Trophoblast cell (in vitro differentiated cells and primary cell): Measurements from ENCODE around the gene TNNT2.
A peak's percentile ranks its signal among the peaks of the same experiment; 100 is the strongest.

Experiments
- DNase-seq, 2 donors: peaks; one replicate each; pipeline ENCODE4 v3.0.0-alpha.2; 2016
- H2AFZ ChIP-seq: 2 replicates; pipeline ENCODE4 v1.6.1; 2013; ENCODE audit warnings: low read length, moderate library complexity, mild to moderate bottlenecking; ENCODE audit not compliant: insufficient read depth, poor library complexity
- H2AK5ac ChIP-seq: 2 replicates; pipeline ENCODE4 v1.6.1; 2013; ENCODE audit warnings: mild to moderate bottlenecking, low read length
- H2BK120ac ChIP-seq: 2 replicates; pipeline ENCODE4 v1.6.1; 2013; ENCODE audit warnings: low read length, mild to moderate bottlenecking, moderate library complexity; ENCODE audit not compliant: insufficient read depth, poor library complexity
- H2BK12ac ChIP-seq: 2 replicates; pipeline ENCODE4 v1.6.1; 2013; ENCODE audit warnings: mild to moderate bottlenecking, low read length, moderate library complexity
- H2BK5ac ChIP-seq: 2 replicates; pipeline ENCODE4 v1.6.1; 2013; ENCODE audit warnings: low read length, low read depth, moderate library complexity, mild to moderate bottlenecking; ENCODE audit not compliant: poor library complexity
- H3K14ac ChIP-seq: 2 replicates; pipeline ENCODE4 v1.6.1; 2013; ENCODE audit warnings: mild to moderate bottlenecking, low read length
- H3K18ac ChIP-seq: 2 replicates; pipeline ENCODE4 v1.6.1; 2013; ENCODE audit warnings: mild to moderate bottlenecking, low read length
- H3K23ac ChIP-seq: 2 replicates; pipeline ENCODE4 v1.6.1; 2013; ENCODE audit warnings: low read length
- H3K27ac ChIP-seq: 2 replicates; pipeline ENCODE4 v1.5.1; 2013; ENCODE audit warnings: low read depth, mild to moderate bottlenecking, inconsistent platforms, low read length, moderate library complexity
- H3K27me3 ChIP-seq: 2 replicates; pipeline ENCODE4 v1.6.1; 2013; ENCODE audit warnings: inconsistent platforms, mild to moderate bottlenecking, low read length, moderate library complexity; ENCODE audit not compliant: insufficient read depth
- H3K36me3 ChIP-seq, 2 experiments: 1 replicate in 1 of 2; 2 replicates in 1 of 2; pipeline ENCODE4 v1.6.1; 2013; ENCODE audit warnings: low read length in 2 of 2, mild to moderate bottlenecking in 2 of 2, moderate library complexity in 1 of 2; ENCODE audit not compliant: insufficient read depth in 2 of 2, control insufficient read depth in 1 of 2
- H3K4ac ChIP-seq: 2 replicates; pipeline ENCODE4 v1.6.1; 2013; ENCODE audit warnings: low read depth, mild to moderate bottlenecking, low read length, moderate library complexity
- H3K4me1 ChIP-seq, 2 experiments: 1 replicate in 1 of 2; 2 replicates in 1 of 2; pipeline ENCODE4 v1.6.1; 2013; ENCODE audit warnings: low read length in 2 of 2, mild to moderate bottlenecking in 2 of 2, moderate library complexity in 1 of 2; ENCODE audit not compliant: insufficient read depth in 2 of 2, control insufficient read depth in 1 of 2
- H3K4me2 ChIP-seq: 2 replicates; pipeline ENCODE4 v1.6.1; 2013; ENCODE audit warnings: inconsistent platforms, mild to moderate bottlenecking, low read length, moderate library complexity
- H3K4me3 ChIP-seq: 2 replicates; pipeline ENCODE4 v1.5.1; 2013; ENCODE audit warnings: mild to moderate bottlenecking, low read depth, low read length, inconsistent platforms
- H3K79me1 ChIP-seq: one replicate; pipeline ENCODE4 v1.6.1; 2013; ENCODE audit warnings: low read length
- H3K79me2 ChIP-seq: 2 replicates; pipeline ENCODE4 v1.6.1; 2013; ENCODE audit warnings: low read length, mild to moderate bottlenecking; ENCODE audit not compliant: control insufficient read depth, insufficient read depth, poor library complexity
- H3K9ac ChIP-seq: 2 replicates; pipeline ENCODE4 v1.6.1; 2013; ENCODE audit warnings: mild to moderate bottlenecking, low read length
- H3K9me3 ChIP-seq: 2 replicates; pipeline ENCODE4 v1.6.1; 2013; ENCODE audit warnings: low read depth, mild to moderate bottlenecking, control low read depth, inconsistent platforms, low read length; ENCODE audit not compliant: insufficient read depth
- H4K12ac ChIP-seq: 2 replicates; pipeline ENCODE4 v1.6.1; 2013; ENCODE audit warnings: low read depth, mild to moderate bottlenecking, low read length, moderate library complexity
- H4K8ac ChIP-seq: 2 replicates; pipeline ENCODE4 v1.6.1; 2013; ENCODE audit warnings: low read depth, mild to moderate bottlenecking, low read length, moderate library complexity
- H4K91ac ChIP-seq: one replicate; pipeline ENCODE4 v1.6.1; 2013; ENCODE audit warnings: low read depth, mild to moderate bottlenecking, low read length, moderate library complexity
- WGBS: extraction: QIAGEN DNeasy Blood & Tissue Kit; methylation state at CpG from one replicate; pipeline ENCODE4 v1.1.7; 2013; ENCODE audit warnings: missing lambda C conversion rate; ENCODE audit not compliant: insufficient read length, insufficient coverage; ENCODE audit errors: extremely low coverage; 5-methylcytosine and 5-hydroxymethylcytosine counted together

The TNNT2 gene

DNA sequence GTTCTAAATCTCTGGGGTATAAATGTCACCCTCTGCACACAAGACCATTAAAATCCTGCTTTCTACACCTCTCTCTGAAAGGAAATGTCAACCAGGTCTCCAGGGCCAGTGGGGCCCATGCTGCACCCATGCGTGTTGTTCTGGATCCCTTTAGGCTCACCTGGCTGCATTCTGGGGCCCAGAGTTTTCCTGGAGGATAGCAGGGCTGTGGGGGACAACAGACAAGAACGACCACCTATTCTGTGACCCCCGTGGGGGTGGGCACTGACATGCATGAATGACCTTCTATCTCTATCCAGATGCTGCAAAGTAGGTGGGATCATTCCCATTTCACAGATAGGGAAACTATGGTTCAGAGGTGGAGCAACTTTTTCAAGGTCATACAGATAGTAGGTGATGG lies 41.6 kb downstream of the TNNT2 start:
- Histone ChIP-seq H3K27me3 (no peaks in the 10 kb centered on the region), H2BK5ac (no peak overlapping the region), H3K9ac (no peak overlapping the region), H4K12ac (no peak overlapping the region), H3K4ac (no peak overlapping the region), H3K4me2 (no peak overlapping the region), H3K18ac (no peak overlapping the region), H2AK5ac (no peak overlapping the region), H3K79me1 (no peaks in the 10 kb centered on the region), H3K79me2 (no peaks in the 10 kb centered on the region), H3K36me3 (no peaks in the 10 kb centered on the region), H3K14ac (no peak overlapping the region), H3K27ac (no peak overlapping the region), H2BK12ac (no peak overlapping the region), H2AFZ (no peak overlapping the region), H3K4me3 (no peak overlapping the region), H3K23ac (no peak overlapping the region), H2BK120ac (no peak overlapping the region), H4K8ac (no peak overlapping the region), H4K91ac (no peak overlapping the region), H3K9me3 (no peaks in the 10 kb centered on the region), H3K4me1 (no peaks in the 10 kb centered on the region)
- no CpG with 5 or more reads among the region's 3 CpGs for WGBS
- DNase-seq: no peak

DNA sequence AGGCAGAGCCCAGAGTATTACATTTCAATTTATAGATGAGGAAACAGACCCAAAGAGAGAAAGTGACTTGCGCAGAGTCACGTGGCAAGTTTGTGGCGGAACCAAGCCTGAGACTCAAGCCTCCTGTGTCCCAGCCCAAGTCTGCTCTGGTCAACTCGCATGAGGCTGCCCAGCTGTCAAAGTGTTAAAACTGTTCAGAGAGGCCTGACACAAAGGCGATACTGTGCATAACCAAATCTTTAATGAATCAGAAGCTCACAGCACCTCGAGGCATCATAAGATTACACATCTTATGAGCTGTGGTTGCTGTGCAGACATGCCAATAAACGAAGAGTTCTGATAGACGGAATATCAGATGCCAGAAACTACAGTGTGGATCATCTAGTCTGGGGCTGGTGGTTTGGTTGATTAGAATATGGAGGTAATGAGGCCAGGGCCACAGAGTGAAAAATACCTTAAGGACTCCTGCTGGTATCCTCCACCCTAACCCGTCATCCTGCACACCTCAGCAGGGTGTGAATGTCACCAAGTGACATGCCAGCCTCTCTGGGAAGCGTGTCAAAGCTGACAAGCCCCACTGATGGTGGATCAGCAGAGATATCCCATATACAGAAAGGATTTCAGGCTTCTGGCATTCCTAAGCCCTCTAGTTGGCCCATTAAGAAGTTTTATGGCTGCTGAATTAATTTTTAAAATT lies 42.2 kb downstream of the TNNT2 start:
- H3K79me2 ChIP-seq: no peaks in the 10 kb centered on the region
- no peak overlapping the region for H3K4me2 ChIP-seq
- no peak overlapping the region for H3K27ac ChIP-seq
- H3K36me3 ChIP-seq: no peaks in the 10 kb centered on the region
- no peak overlapping the region for H3K4me3 ChIP-seq
- H3K18ac ChIP-seq: no peak overlapping the region
- H3K4me1 ChIP-seq: no peaks in the 10 kb centered on the region
- peak; percentile 92 to 96 for DNase-seq
- no CpG with 5 or more reads among the region's 10 CpGs for WGBS
- no peak overlapping the region for H3K9ac ChIP-seq
- H3K9me3 ChIP-seq: no peaks in the 10 kb centered on the region
- no peak overlapping the region for H3K23ac ChIP-seq
- no peak overlapping the region for H4K12ac ChIP-seq
- no peak overlapping the region for H2AFZ ChIP-seq
- H2BK120ac ChIP-seq: no peak overlapping the region
- H2BK5ac ChIP-seq: no peak overlapping the region
- no peaks in the 10 kb centered on the region for H3K27me3 ChIP-seq
- H3K14ac ChIP-seq: no peak overlapping the region
- H4K91ac ChIP-seq: no peak overlapping the region
- no peak overlapping the region for H4K8ac ChIP-seq
- H2AK5ac ChIP-seq: no peak overlapping the region
- no peak overlapping the region for H3K4ac ChIP-seq
- no peaks in the 10 kb centered on the region for H3K79me1 ChIP-seq
- no peak overlapping the region for H2BK12ac ChIP-seq

DNA sequence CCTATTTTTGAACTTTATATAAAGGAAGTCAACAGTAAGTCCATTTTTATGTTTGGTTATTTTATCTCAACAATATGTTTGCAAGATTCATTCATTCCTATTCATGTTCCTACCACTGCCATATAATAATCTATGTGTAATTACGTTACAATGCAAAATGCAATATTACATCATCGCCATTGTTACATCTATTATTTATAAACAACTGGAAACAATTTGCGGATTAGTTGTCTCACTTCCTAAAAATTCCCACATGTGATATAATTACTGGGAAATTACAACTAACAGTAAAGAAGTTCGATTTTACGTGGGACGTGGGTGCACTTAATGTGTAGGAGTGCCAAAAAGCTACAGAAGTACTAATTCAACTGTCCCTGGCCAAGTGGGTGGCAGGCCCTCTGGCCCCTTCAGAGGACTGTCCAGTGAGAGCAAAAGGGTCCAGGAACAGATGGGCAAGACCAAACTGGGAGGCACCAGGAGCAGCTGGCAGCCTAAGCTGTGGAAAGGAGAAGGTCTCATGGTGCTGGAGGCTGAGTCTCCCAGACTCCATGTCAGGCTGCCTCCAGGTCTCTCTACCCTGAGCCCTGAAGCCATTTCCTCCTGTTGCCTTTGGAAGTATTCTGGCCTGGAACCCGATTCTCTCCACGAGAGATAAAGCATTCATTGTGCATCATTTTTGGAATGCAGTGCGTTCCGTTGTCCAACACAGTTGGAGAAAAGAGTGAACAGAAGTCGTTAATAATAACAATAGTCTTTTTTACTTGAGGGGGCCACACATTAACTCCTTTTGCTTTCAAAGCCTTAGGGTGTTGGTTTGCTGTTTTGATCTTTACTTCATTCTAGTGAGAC lies 42.9 kb downstream of the TNNT2 start:
- Histone ChIP-seq H3K18ac (peak overlapping the region; percentile 51), H3K9me3 (no peaks in the 10 kb centered on the region), H3K4ac (no peak overlapping the region), H3K4me2 (no peak overlapping the region), H2AFZ (no peak overlapping the region), H2BK120ac (no peak overlapping the region), H3K36me3 (no peaks in the 10 kb centered on the region), H3K79me2 (no peaks in the 10 kb centered on the region), H3K79me1 (no peaks in the 10 kb centered on the region), H2AK5ac (no peak overlapping the region), H3K4me3 (no peak overlapping the region), H3K23ac (no peak overlapping the region), H3K14ac (no peak overlapping the region), H3K27ac (no peak overlapping the region), H4K8ac (no peak overlapping the region), H3K9ac (no peak overlapping the region), H4K91ac (no peak overlapping the region), H4K12ac (no peak overlapping the region), H2BK12ac (no peak overlapping the region), H3K27me3 (no peaks in the 10 kb centered on the region), H2BK5ac (no peak overlapping the region), H3K4me1 (no peaks in the 10 kb centered on the region)
- WGBS: no CpG with 5 or more reads among the region's 11 CpGs
- DNase-seq: peak in 1 of 2 donors; percentile 70

DNA sequence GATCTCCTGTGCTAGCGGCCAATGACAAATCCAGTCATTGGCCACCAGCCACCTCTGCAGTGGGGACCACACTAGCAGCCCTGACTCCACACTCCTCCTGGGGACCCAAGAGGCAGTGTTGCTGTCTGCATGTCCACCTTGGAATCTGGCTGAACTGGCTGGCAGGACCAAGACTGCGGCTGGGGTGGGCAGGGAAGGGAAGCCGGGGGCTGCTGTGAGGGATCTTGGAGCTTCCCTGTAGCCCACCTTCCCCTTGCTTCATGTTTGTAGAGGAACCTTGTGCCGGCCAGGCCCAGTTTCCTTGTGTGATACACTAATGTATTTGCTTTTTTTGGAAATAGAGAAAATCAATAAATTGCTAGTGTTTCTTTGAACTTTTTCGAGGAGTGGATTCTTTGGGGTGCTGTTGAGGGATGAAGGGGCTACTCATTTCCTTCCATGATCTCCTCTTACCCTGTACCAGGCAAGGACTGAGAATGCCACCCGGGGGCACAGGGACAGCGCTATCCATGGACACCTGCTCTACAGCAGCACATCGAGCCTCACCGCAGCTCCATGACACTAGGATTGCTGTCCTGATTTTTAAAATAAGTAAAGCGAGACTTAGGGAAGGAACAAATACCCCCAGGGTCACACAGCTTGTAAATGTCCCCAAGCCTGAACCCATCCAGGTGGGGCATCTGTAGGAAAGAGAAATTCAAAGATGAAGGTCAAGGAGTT lies 44.7 kb downstream of the TNNT2 start:
- Histone ChIP-seq H3K4me3 (no peak overlapping the region), H4K8ac (no peak overlapping the region), H3K9ac (no peak overlapping the region), H3K23ac (no peak overlapping the region), H3K9me3 (no peaks in the 10 kb centered on the region), H3K4me1 (no peaks in the 10 kb centered on the region), H2BK5ac (no peak overlapping the region), H3K14ac (no peak overlapping the region), H2BK12ac (no peak overlapping the region), H3K4me2 (no peak overlapping the region), H2AFZ (no peak overlapping the region), H4K91ac (no peak overlapping the region), H3K4ac (no peak overlapping the region), H2AK5ac (no peak overlapping the region), H3K27me3 (no peaks in the 10 kb centered on the region), H3K36me3 (no peaks in the 10 kb centered on the region), H4K12ac (no peak overlapping the region), H3K79me2 (no peaks in the 10 kb centered on the region), H2BK120ac (no peak overlapping the region), H3K27ac (no peak overlapping the region), H3K18ac (no peak overlapping the region), H3K79me1 (no peaks in the 10 kb centered on the region)
- no peak for DNase-seq
- WGBS: no CpG with 5 or more reads among the region's 10 CpGs
